ENCODE data around the gene FHOD3. TPM values are rescaled to one million over a fixed set of nuclear protein-coding genes. Genes with fewer than 3 reads are reported as not detected.

The FHOD3 gene
- total and polyA plus RNA-seq, 2 of the 8 experiments (the other 6 are each of a cell fraction or from before 2014, with no cell fraction given), result 9.7 to 10.5 TPM

- no peak for TF ChIP-seq CHD7 (IDR thresholded peaks at IDR 0.05; ENCODE audit: insufficient replicate concordance, low read length)
- TF ChIP-seq TAF7 (optimal IDR thresholded peaks at IDR 0.05; ENCODE audit: borderline replicate concordance, low read depth, low read length), result no peak
- TF ChIP-seq SUZ12 (IDR thresholded peaks at IDR 0.05; ENCODE audit: low read length), result no peak
Observed at GRCh38 chr18:36300211-36300610, 2.7 kb downstream of the FHOD3 start (continued).
